NT2/D1 (cell line): ENCODE results near the gene SRBD1.

Source experiments
- SUZ12 ChIP-seq: IDR thresholded peaks from 2 replicates; pipeline ENCODE4 v1.6.1; 2011; ENCODE audit not compliant: insufficient read length, insufficient read depth; ENCODE audit errors: extremely low read depth
- YY1 ChIP-seq: IDR thresholded peaks from 2 replicates; pipeline ENCODE4 v1.6.1; 2011; ENCODE audit not compliant: insufficient read length, insufficient read depth
- ZNF274 ChIP-seq: IDR thresholded peaks from 2 replicates; pipeline ENCODE4 v1.6.1; 2011; ENCODE audit warnings: mild to moderate bottlenecking, low read depth, low read length

DNA sequence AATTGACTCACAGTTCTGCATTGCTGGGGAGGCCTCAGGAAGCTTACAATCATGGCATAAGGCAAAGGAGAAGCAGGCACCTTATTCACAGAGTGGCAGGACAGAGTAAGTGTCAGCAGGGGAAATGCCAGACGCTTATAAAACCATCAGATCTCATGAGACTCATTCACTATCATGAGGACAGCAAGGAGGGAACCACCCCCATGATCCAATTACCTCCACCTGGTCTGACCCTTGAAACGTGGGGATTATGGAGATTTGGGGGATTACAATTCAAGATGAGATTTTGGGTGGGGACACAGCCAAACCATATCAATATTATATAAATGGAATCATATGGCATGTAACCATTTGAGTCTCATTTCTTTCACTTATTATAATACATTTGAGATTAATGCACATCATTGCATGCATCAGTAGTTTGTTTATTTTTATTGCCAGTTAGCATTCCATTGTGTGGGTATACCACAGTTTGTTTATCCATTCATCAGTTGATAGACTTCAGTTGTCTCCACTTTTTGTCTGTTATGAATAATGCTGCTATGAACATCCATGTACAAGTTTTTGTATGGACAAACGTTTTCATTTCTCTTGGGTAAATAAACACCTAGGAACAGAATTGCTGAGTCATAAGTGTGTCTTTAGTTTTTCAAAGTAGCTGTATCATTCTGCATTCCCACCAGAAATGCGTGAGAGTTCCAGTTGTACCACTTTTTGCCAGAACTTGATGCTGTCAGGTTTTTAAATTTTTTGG, 5.8 kb upstream of the SRBD1 start:
- TF ChIP-seq SUZ12 = no peak
- no peak for TF ChIP-seq YY1
- TF ChIP-seq ZNF274 = no peak
